Posterior cingulate gyrus (tissue), 11 donors: Measurements from ENCODE around the gene FIGN.

Experiments used
- DNase-seq, 10 donors: peaks; one replicate each; pipeline versions ENCODE4 v3.0.0 to v3.0.0-alpha.2; 2020 to 2021; ENCODE audit warnings: mixed read lengths in 3 of 10
- intact Hi-C: fragments of 100-400 bp; cut with DNase I; formaldehyde crosslinking; loops from one replicate; pipeline ENCODE4 v1.15.1; 2023

The FIGN gene, protein sequence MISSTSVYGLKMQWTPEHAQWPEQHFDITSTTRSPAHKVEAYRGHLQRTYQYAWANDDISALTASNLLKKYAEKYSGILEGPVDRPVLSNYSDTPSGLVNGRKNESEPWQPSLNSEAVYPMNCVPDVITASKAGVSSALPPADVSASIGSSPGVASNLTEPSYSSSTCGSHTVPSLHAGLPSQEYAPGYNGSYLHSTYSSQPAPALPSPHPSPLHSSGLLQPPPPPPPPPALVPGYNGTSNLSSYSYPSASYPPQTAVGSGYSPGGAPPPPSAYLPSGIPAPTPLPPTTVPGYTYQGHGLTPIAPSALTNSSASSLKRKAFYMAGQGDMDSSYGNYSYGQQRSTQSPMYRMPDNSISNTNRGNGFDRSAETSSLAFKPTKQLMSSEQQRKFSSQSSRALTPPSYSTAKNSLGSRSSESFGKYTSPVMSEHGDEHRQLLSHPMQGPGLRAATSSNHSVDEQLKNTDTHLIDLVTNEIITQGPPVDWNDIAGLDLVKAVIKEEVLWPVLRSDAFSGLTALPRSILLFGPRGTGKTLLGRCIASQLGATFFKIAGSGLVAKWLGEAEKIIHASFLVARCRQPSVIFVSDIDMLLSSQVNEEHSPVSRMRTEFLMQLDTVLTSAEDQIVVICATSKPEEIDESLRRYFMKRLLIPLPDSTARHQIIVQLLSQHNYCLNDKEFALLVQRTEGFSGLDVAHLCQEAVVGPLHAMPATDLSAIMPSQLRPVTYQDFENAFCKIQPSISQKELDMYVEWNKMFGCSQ

DNA sequence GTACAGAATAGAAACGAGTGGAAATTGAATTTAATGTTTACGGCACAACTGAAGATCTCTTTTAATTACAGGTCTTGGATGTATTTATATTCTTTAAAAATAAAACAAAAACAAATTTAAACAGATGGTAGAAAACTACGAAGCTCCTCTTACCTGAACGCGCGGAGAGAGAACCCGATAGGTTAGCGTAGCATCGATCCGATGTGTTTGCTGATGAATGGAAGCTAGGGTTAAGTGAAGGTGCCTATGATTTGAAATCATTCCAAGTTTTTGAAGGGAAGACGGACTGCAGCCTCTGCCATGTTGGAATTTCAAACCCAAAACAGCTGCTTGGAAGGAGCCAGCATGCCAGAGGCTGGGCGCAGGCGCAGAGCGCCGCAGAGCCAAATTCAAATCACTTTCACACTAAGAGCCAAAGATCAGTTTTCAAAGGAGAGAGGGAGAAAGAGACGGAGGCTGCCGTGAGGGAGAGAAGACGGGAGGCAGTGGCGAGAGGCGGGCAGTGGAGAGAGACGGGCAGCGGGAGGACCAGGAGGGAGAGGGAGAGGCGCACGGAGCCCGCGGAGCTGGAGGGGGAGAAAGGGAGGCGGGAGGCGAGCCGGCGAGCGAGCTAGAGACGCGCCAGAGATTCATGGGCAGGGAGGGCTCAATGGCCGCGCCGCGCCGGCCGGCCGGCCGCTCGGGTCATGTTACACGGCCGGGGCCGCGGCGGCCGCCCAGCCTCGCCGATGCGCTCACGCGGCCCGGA is at the start of gene FIGN:
TSS of gene FIGN (minus strand) at position 324 of the 748 bp plus-strand sequence. CDS start 1,081 bp downstream, outside the sequence.
- intact Hi-C loops: loop anchor here (5.0 kb wide), 1 partner anchor 276 kb away; no protein-coding TSS in a partner anchor
- DNase-seq: peak; percentile 69 to 97 (median 76)

DNA sequence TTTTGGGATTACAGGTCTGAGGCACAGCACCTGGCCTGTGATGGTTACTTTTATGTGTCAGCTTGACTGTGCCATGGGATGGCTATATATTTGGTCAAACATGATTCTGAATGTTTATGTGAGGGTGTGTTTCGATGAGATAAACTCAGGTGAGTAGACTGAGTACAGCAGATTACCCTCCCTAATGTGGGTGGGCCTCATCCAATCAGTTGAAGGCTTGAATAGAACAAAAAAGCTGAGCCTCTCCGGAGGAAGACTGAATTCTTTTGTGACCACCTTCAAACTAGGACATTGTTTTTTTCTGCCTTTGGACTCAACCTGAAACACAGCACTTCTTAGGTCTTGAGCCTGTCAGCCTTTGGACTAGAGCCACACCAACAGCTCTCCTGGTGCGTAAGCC is 49.4 kb upstream of the FIGN start:
- no peak for DNase-seq
- intact Hi-C loops: no loop called here

DNA sequence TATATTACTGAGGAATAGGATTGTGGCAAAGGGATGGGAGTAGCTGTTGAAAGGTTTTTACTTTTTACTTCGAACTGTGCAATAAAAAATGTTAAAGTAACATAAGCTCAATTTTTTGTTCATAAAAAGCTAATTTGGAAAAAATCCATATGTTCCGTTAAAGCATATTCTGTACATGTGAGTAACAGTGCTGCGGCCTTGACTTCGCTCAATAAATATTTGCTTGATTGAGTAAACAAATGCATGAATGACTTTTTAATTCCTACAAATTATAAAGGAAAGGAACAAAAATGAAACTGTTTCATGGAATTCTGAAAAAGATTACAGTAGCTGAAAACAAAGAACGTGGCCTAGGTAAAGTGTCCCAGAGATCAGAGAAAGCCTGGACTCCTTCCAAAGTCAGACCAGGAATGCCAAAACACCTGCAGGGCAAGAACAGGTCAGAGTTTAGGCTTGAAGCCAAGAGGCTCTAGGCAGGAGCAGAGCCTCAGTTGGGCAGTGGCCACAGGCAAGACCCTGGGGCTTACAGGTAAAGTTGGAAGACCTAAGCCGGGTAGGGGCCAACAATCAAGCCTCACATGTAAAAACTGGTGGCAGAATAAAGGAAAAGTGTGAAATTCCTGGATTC is 44.3 kb upstream of the FIGN start:
- intact Hi-C loops: no loop called here
- DNase-seq: peak in 1 of 10 donors; percentile 25

- intact Hi-C loops: no loop called here
- no peak for DNase-seq
Observed at GRCh38 chr2:163778045-163778781, 42.4 kb upstream of the FIGN start.

DNA sequence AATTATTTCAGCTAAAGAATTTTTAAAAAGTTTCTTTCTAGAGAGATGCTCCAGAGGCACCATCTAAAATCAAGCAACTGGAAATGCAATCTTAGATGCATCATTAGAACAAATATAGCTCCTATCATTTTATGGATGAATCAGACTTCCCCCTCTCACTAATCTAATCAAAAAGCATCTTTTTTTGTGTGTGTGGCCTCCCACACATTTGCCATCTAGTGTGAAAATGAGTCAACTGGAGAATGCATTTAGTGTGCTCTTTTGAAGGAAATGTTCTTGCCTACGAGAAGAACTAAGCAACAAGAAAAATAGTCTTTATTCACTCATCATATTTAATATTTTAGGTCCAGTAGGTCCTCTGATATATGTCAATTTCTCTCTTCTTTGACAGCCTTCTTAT is 39.5 kb upstream of the FIGN start:
- DNase-seq: no peak
- intact Hi-C loops: no loop called here

DNA sequence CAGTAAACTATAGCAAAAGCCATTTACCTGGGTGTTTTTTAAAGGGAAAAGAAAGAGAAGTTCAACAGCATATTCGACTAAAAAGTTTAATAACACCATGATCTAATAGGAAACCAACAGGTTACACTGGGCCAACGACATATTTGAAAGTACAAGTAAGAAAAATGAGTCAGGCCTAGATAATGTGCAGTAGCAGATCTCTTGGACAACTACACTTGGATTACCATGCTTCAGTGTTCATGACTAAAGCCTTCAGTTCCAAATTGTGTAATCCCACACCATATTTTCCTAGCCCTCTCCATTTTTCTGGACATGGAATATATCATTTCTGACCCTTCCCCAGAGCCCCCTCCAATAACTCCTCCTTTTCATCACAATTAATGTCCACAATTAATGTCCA is 39.1 kb upstream of the FIGN start:
- DNase-seq: no peak

DNA sequence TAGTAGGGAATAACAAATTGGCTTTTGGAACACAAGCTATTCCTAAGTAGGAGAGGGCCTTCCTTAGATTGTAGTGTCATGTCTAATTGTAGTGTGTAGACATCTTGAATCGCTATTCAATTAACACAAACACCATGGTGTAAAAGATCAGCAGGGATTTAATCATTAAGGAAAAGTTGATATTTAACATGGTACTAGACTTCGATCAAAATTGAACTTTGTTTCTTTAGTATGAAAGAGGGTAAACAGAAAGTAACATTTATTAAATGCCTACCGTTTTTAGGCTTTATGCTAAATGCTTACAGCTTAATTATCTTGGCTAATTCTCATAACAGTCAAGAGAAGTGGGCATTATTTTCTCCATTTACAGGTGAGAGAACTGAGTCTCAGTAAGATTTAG is 37.5 kb upstream of the FIGN start:
- intact Hi-C loops: no loop called here

More for the DNA sequence above, 39.1 kb upstream of the FIGN start:
- intact Hi-C loops: no loop called here

DNA sequence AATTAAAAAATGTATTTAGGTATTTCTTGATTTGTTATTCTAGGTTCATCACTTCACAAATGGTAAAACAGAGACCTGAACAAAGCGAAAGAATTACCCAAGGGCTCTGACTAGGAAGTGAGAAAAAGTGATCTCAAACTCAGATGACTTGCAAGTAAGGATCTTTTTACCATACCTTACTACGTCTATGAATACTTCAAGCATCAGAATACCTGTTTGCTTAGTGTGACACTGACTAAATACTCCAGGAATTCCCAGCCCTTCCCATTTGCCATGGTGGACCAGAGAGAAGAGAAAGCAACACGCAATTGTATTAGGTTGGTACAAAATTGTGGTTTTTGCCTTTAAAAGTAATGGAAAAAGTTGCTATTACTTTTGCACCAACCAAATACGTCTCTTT is 35.8 kb upstream of the FIGN start:
- intact Hi-C loops: no loop called here
- DNase-seq: no peak

More for the DNA sequence above, 37.5 kb upstream of the FIGN start:
- no peak for DNase-seq

DNA sequence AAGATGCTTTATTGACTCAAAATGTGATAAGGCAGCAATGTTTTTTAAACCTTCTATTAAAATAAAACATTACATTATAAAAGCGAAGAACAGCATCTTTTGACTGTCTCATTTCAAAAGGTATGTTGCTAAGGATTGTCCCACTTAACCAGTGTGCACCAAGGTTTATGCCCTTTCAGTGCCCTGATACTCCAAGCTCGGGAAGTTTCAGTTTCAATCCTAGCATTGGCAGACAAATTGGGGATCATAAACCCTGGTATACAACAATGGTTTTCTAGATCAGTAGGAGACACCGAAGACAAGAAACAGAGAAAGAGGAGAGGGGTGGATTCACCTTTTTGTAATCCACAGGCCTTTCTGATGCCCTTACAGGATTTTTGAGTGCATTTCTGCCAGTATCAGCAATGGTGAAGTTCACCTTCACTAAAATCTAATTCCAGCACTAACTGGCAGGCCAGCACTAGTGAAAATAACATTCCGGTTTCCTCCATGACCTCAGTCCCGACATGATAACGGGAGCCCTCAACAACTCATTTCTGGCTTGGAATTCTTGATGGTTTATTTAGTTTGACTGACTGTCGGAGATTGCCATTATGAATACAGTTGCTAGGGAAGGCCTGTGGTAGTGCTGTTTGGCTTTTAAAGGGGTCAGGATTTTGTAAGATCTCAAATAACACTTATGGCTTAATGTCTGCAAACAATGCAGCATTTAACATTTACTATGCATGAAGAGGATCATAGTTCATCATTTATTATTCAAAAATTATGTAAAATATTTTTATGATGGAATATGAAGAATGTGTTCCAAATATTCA is 33.3 kb upstream of the FIGN start:
- intact Hi-C loops: no loop called here
- no peak for DNase-seq

GRCh38 chr2:163767097-163767496 is 31.3 kb upstream of the FIGN start:
- intact Hi-C loops: no loop called here
- DNase-seq: no peak

DNA sequence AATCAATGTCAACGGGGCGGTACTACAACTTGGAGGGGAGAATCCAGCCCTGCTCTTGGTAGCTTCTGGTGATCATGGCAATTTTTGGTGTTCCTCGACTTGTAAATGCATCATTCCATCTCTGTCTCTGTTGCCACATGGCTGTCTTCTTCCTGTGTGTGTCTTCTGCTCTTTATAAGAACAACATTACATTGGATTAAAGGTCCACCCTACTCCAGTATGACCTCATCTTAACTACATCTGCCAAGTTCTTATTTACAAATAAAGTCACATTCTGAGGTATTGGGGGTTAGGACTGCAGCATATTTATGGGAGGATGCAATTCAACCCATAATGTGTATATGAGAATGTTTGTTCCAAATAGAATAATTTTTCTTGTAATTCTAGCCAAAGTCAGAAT is 28.8 kb upstream of the FIGN start:
- intact Hi-C loops: no loop called here
- DNase-seq: no peak

DNA sequence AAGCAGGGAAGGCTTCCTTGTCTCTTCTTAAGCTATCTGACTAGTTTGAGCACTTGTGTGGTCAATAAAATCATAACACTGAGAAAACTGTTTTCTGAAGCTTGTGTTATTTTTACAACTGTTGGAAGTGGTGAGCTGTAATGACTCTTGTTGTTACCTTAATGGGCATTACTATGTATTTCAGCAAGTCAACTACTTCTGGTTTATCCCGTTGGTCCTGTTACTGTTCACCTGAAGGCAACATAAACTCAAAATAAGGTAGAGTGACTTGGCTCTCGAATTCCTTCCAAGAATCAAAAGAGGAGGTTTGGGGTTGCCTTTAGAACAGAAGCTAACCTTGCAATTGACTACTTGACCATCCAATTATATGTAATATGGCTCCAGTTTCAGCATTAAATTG is 23.2 kb upstream of the FIGN start:
- intact Hi-C loops: no loop called here

GRCh38 chr2:163757814-163758213 is 22.0 kb upstream of the FIGN start:
- intact Hi-C loops: no loop called here
- no peak for DNase-seq

More for the DNA sequence above, 23.2 kb upstream of the FIGN start:
- no peak for DNase-seq

DNA sequence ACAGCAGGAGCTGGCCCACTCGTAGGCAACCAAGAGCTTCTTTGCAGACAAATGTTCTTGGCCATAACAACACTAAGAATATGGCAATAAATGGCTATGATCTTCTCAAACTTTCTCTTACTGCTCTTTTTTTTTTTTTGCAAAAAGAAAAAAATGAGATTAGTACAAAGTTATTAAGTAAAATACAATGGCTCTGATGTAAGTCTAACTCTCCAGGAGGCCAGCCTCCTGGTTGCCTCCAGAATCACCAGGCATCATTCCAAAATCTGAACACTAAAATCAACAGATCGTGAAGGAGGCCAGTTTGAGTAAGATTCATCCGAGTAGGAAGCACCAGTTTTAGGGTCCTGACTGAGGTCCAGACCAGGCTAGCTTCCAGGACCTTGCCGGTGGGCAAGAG is 20.8 kb upstream of the FIGN start:
- intact Hi-C loops: no loop called here
- DNase-seq: no peak

- intact Hi-C loops: no loop called here
- no peak for DNase-seq
Observed at GRCh38 chr2:163755366-163755765, 19.6 kb upstream of the FIGN start.

- no peak for DNase-seq
Observed at GRCh38 chr2:163753726-163754125, 17.9 kb upstream of the FIGN start.

DNA sequence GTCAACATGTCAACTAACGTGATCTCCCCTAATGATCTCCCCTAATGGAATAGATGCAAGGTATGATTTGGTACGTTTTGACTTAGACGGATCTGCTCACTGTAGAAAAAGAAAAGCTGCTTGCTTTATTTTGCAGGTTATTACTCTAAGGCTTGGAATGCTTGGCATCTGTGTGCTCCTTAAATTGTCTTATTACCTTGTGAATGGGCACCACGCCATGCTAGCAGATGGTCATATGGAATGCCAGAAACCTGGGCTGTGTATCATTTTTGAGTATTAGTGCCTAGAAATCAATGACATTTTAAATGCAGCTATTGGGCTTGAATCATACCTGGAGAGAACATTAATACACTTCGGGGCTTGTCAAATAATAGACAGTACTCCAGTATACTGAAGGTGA is 16.5 kb upstream of the FIGN start:
- intact Hi-C loops: no loop called here
- no peak for DNase-seq

More at GRCh38 chr2:163753726-163754125, 17.9 kb upstream of the FIGN start:
- intact Hi-C loops: no loop called here

DNA sequence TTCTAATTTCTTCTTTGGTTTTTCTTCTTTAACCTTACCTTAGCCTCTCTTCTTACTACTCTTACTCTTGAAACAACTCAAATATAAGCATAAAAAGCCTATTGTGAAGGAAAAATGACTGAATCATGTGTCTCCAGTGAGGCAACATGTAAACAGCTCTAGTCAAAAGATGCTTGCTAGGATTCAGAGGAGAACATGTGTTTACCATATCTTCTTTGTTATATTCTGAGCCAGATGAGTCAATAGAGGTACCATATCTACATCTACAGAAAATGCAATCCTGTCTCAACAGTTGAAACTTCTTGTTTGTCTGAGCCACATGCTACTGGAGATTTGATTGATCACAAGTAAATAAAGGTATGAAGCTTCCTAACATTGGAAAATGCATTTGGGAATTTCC is 15.9 kb upstream of the FIGN start:
- DNase-seq: no peak
- intact Hi-C loops: no loop called here

GRCh38 chr2:163748420-163748819 is 12.6 kb upstream of the FIGN start:
- no peak for DNase-seq
- intact Hi-C loops: no loop called here
